ENCODE results near the gene GPR18. TPM values are rescaled to one million over a fixed set of nuclear protein-coding genes. Genes with fewer than 3 reads are reported as not detected.
"Not testable (repeated sequence)": the region's sequence is repeated elsewhere in the genome, so short reads cannot be mapped to it uniquely, and the experiment has no call there.

Gene GPR18
- total and polyA plus RNA-seq, 2 of the 4 experiments (the other 2 are of a cell fraction) = not detected

DNA sequence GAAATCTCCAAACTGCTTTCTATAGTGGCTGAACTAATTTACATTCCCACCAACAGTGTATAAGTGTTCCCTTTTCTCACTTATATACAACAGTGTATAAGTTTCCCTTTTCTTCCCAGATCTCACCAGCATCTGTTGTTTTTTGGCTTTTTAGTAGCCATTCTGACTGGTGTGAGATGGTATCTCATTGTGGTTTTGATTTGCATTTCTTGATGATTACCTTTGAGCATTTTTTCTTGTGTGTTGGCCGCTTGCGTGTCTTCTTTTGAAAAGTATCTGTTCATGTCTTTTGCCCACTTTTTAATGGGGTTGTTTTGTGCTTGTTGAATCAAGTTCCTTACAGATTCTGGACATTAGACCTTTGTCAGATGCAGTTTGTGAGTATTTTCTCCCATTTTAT is 8.6 kb downstream of the GPR18 start:
- H2AK5ac ChIP-seq (ENCODE audit: low read depth, low read length); H2BK20ac ChIP-seq (ENCODE audit: low read depth, low read length); H2BK5ac ChIP-seq (ENCODE audit: low read depth, low read length, poor library complexity, severe bottlenecking); intact Hi-C loops (cut with micrococcal nuclease); H3K4me1 ChIP-seq (ENCODE audit: control insufficient read depth, insufficient read depth, low read length); in situ Hi-C loops (cut with MboI; ENCODE audit: low sequenced_read_pairs); H3K56ac ChIP-seq (ENCODE audit: extremely low read depth, insufficient read depth, low read length); H3K9me3 ChIP-seq (ENCODE audit: control insufficient read depth, insufficient read depth, low read length); H2BK15ac ChIP-seq (ENCODE audit: low read depth, low read length); DNase-seq; H3K23ac ChIP-seq (ENCODE audit: low read depth, low read length); H2AFZ ChIP-seq (replicated peaks; ENCODE audit: low read length, poor library complexity); H3K4me3 ChIP-seq (ENCODE audit: insufficient read depth, low read depth, low read length); H4K8ac ChIP-seq (ENCODE audit: low read depth in 2 of 2, low read length in 2 of 2); H3K27me3 ChIP-seq (ENCODE audit: control insufficient read depth, insufficient read depth, low read length); H3K27ac ChIP-seq (ENCODE audit: insufficient read depth, low read length); H3K9me1 ChIP-seq (ENCODE audit: insufficient read depth, low read length); H3K4ac ChIP-seq (ENCODE audit: low read depth, low read length); H4K20me1 ChIP-seq (ENCODE audit: insufficient read depth, low read length); POLR2A ChIA-PET (ENCODE audit: unreplicated experiment); H4K91ac ChIP-seq (ENCODE audit: insufficient read depth, low read depth, low read length); dilution Hi-C loops (cut with HindIII; ENCODE audit: low sequenced_read_pairs, unreplicated experiment); H2BK120ac ChIP-seq (ENCODE audit: low read depth, low read length); H3K79me1 ChIP-seq (ENCODE audit: low read depth in 1 of 2, low read length in 2 of 2); H3K14ac ChIP-seq (replicated peaks; ENCODE audit: low read depth, low read length); ATAC-seq (ENCODE audit: low read depth); CTCF ChIA-PET; H4K5ac ChIP-seq (ENCODE audit: low read depth, low read length); H3K4me2 ChIP-seq (ENCODE audit: low read depth, low read length); BruUV-seq (replicated peaks); H2AK9ac ChIP-seq (replicated peaks; ENCODE audit: low read depth, low read length, poor library complexity); H3K36me3 ChIP-seq (ENCODE audit: control insufficient read depth, insufficient read depth, low read length); H3K18ac ChIP-seq (ENCODE audit: low read depth, low read length); H3K9ac ChIP-seq (ENCODE audit: low read depth, low read length): not testable (repeated sequence)
- WGBS, 2 experiments (ENCODE audit: extremely low coverage in 2 of 2, insufficient read length in 1 of 2) = no CpG with 5 or more reads among the region's 2 CpGs

DNA sequence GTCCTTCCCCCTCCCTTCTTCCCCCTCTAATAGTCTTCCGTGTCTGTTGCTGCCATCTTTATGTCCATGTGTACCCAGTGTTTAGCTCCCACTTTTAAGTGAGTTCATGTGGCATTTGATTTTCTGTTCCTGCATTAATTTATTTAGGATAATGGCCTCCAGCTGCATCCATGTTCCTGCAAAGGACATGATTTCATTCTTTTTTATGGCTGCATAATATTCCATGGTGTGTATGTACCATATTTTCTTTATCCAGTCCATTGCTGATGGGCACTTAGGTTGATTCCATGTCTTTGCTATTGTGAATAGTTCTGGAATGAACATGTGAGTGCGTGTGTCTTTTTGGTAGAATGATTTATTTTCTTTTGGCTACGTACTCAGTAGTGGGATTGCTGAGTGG is 9.0 kb downstream of the GPR18 start:
- H3K4me1 ChIP-seq (ENCODE audit: control insufficient read depth, insufficient read depth, low read length); H2BK20ac ChIP-seq (ENCODE audit: low read depth, low read length); H3K56ac ChIP-seq (ENCODE audit: extremely low read depth, insufficient read depth, low read length); H4K8ac ChIP-seq (ENCODE audit: low read depth in 2 of 2, low read length in 2 of 2); H3K27ac ChIP-seq (ENCODE audit: insufficient read depth, low read length); H3K9me3 ChIP-seq (ENCODE audit: control insufficient read depth, insufficient read depth, low read length); H3K9me1 ChIP-seq (ENCODE audit: insufficient read depth, low read length); BruUV-seq (replicated peaks); H3K18ac ChIP-seq (ENCODE audit: low read depth, low read length); in situ Hi-C loops (cut with MboI; ENCODE audit: low sequenced_read_pairs); H2AK9ac ChIP-seq (replicated peaks; ENCODE audit: low read depth, low read length, poor library complexity); H3K9ac ChIP-seq (ENCODE audit: low read depth, low read length); H2BK120ac ChIP-seq (ENCODE audit: low read depth, low read length); H3K79me1 ChIP-seq (ENCODE audit: low read depth in 1 of 2, low read length in 2 of 2); CTCF ChIA-PET; H2BK15ac ChIP-seq (ENCODE audit: low read depth, low read length); H3K4ac ChIP-seq (ENCODE audit: low read depth, low read length); H3K14ac ChIP-seq (replicated peaks; ENCODE audit: low read depth, low read length); H3K4me3 ChIP-seq (ENCODE audit: insufficient read depth, low read depth, low read length); dilution Hi-C loops (cut with HindIII; ENCODE audit: low sequenced_read_pairs, unreplicated experiment); H2AFZ ChIP-seq (replicated peaks; ENCODE audit: low read length, poor library complexity); H2BK5ac ChIP-seq (ENCODE audit: low read depth, low read length, poor library complexity, severe bottlenecking); H3K36me3 ChIP-seq (ENCODE audit: control insufficient read depth, insufficient read depth, low read length); H4K20me1 ChIP-seq (ENCODE audit: insufficient read depth, low read length); H3K27me3 ChIP-seq (ENCODE audit: control insufficient read depth, insufficient read depth, low read length); intact Hi-C loops (cut with micrococcal nuclease); DNase-seq; H2AK5ac ChIP-seq (ENCODE audit: low read depth, low read length); H4K91ac ChIP-seq (ENCODE audit: insufficient read depth, low read depth, low read length); POLR2A ChIA-PET (ENCODE audit: unreplicated experiment); H3K4me2 ChIP-seq (ENCODE audit: low read depth, low read length); H4K5ac ChIP-seq (ENCODE audit: low read depth, low read length); H3K23ac ChIP-seq (ENCODE audit: low read depth, low read length); ATAC-seq (ENCODE audit: low read depth): not testable (repeated sequence)
- no CpG with 5 or more reads among the region's 3 CpGs for WGBS, 2 experiments (ENCODE audit: extremely low coverage in 2 of 2, insufficient read length in 1 of 2)

Measured in IMR-90 (cell line).